Natural killer cell (primary cell): ENCODE results near the gene FHIT. TPM values are rescaled to one million over a fixed set of nuclear protein-coding genes. Genes with fewer than 3 reads are reported as not detected.

Experiments used
- ATAC-seq, 3 donors: fragments of 150-1000 bp in 2 of 3; fragments of 200-7000 bp in 1 of 3; cut with Tn5 transposase; 1 replicate in 1 of 3; 2 replicates in 2 of 3; pipeline ENCODE4 v1.10.0; 2021; ENCODE audit warnings: mild to moderate bottlenecking in 2 of 3, moderate library complexity in 2 of 3
- DNase-seq, 2 donors: peaks; one replicate each; pipeline versions ENCODE4 v3.0.0 to v3.0.0-alpha.2; 2013 to 2021; ENCODE audit warnings: mixed read lengths in 1 of 2
- H3K27ac ChIP-seq: one replicate; pipeline ENCODE4 v1.5.1; 2013; ENCODE audit warnings: mild to moderate bottlenecking, low read length
- H3K27me3 ChIP-seq: one replicate; pipeline ENCODE4 v1.6.1; 2013; ENCODE audit warnings: low read length; ENCODE audit not compliant: control insufficient read depth, insufficient read depth
- H3K36me3 ChIP-seq: one replicate; pipeline ENCODE4 v1.6.1; 2013; ENCODE audit warnings: low read length; ENCODE audit not compliant: control insufficient read depth, insufficient read depth
- H3K4me1 ChIP-seq: one replicate; pipeline ENCODE4 v1.6.1; 2013; ENCODE audit warnings: low read length; ENCODE audit not compliant: control insufficient read depth, insufficient read depth
- H3K4me3 ChIP-seq: one replicate; pipeline ENCODE4 v1.5.1; 2013; ENCODE audit warnings: low read length
- H3K9me3 ChIP-seq: one replicate; pipeline ENCODE4 v1.6.1; 2013; ENCODE audit warnings: low read length; ENCODE audit not compliant: control insufficient read depth, insufficient read depth
- H3K27ac Mint-ChIP-seq, 2 donors: one replicate each; pipeline ENCODE4 v1.8.0; 2022; ENCODE audit warnings: mild to moderate bottlenecking in 2 of 2, mixed read lengths in 2 of 2, moderate library complexity in 1 of 2
- H3K27me3 Mint-ChIP-seq, 2 donors: one replicate each; pipeline ENCODE4 v1.8.0; 2022; ENCODE audit warnings: low read depth in 2 of 2, mixed read lengths in 2 of 2
- H3K36me3 Mint-ChIP-seq: one replicate; pipeline ENCODE4 v1.8.0; 2022; ENCODE audit warnings: mixed read lengths
- H3K4me1 Mint-ChIP-seq, 2 donors: one replicate each; pipeline ENCODE4 v1.8.0; 2022; ENCODE audit warnings: mixed read lengths in 2 of 2
- H3K4me3 Mint-ChIP-seq: one replicate; pipeline ENCODE4 v1.8.0; 2022; ENCODE audit warnings: mild to moderate bottlenecking, moderate library complexity, mixed read lengths
- H3K9me3 Mint-ChIP-seq, 2 donors: one replicate each; pipeline ENCODE4 v1.8.0; 2022; ENCODE audit warnings: mixed read lengths in 2 of 2
- WGBS: methylation state at CpG from one replicate; pipeline ENCODE4 v1.1.7; 2013; ENCODE audit warnings: missing lambda C conversion rate; ENCODE audit not compliant: insufficient coverage; 5-methylcytosine and 5-hydroxymethylcytosine counted together
- intact Hi-C: fragments of 100-400 bp; cut with micrococcal nuclease; formaldehyde crosslinking; loops from one replicate; pipeline ENCODE4 v1.14.2; 2022
- total RNA-seq, 4 donors: library from RNA; stranded (reverse); fragments of 120-200 nt in 1 of 4; gene quantifications; one replicate each; pipeline versions ENCODE4 v1.2.3 to v1.2.4, GENCODE V29; 2013 to 2022
- TF ChIP-seq, protein P1 (sequence below): fragments of 200-600 bp; IDR thresholded peaks from one replicate; pipeline ENCODE4 v1.8.0; 2022; ENCODE audit warnings: antibody characterized with exemption

The FHIT gene
- total RNA-seq, 3 donors from 2014 or later (not counting 1 experiment from before 2014, with no cell fraction given) = 2.7 to 6.1 (median 3.3) TPM

DNA sequence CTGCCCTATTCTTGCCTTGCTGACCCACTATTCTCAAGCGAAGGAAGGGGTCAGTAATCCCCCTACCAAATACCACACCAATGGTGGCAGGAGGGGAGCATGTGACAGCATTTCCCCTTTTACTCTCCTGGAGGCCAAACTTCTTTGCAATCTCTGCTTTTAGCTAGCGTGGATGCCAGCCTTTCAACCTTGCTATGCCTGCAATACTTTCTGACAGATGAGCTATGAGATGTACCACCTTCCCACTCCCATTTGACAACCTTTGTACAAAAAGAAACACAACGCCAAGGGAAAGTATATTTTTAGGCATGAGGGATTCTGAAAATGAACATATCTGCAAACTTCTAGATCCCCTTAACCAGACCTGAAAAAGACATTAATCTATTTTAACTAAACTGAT, 302.1 kb downstream of the FHIT start:
- Mint-ChIP-seq H3K4me1 (no peaks in the 10 kb centered on the region), H3K36me3 (no peaks in the 10 kb centered on the region), H3K4me3 (no peak overlapping the region), H3K27me3 (no peaks in the 10 kb centered on the region), H3K9me3 (peaks cover 2 to 6% of the 10 kb centered on the region in 2 donors), H3K27ac (no peak overlapping the region)
- no peaks in the 10 kb centered on the region for H3K4me1 ChIP-seq
- H3K27me3 ChIP-seq = no peaks in the 10 kb centered on the region
- H3K27ac ChIP-seq = no peak overlapping the region
- DNase-seq (no peak), ATAC-seq (no peak)
- H3K9me3 ChIP-seq = no peaks in the 10 kb centered on the region
- intact Hi-C loops = loop anchor here (5.0 kb wide), 1 partner anchor 1372 kb away; no protein-coding TSS in a partner anchor
- 41% methylated on average over 2 of the region's 3 CpGs for WGBS
- H3K4me3 ChIP-seq = no peak overlapping the region
- TF ChIP-seq, protein P1, sequence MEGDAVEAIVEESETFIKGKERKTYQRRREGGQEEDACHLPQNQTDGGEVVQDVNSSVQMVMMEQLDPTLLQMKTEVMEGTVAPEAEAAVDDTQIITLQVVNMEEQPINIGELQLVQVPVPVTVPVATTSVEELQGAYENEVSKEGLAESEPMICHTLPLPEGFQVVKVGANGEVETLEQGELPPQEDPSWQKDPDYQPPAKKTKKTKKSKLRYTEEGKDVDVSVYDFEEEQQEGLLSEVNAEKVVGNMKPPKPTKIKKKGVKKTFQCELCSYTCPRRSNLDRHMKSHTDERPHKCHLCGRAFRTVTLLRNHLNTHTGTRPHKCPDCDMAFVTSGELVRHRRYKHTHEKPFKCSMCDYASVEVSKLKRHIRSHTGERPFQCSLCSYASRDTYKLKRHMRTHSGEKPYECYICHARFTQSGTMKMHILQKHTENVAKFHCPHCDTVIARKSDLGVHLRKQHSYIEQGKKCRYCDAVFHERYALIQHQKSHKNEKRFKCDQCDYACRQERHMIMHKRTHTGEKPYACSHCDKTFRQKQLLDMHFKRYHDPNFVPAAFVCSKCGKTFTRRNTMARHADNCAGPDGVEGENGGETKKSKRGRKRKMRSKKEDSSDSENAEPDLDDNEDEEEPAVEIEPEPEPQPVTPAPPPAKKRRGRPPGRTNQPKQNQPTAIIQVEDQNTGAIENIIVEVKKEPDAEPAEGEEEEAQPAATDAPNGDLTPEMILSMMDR = no peak
- H3K36me3 ChIP-seq = no peaks in the 10 kb centered on the region

DNA sequence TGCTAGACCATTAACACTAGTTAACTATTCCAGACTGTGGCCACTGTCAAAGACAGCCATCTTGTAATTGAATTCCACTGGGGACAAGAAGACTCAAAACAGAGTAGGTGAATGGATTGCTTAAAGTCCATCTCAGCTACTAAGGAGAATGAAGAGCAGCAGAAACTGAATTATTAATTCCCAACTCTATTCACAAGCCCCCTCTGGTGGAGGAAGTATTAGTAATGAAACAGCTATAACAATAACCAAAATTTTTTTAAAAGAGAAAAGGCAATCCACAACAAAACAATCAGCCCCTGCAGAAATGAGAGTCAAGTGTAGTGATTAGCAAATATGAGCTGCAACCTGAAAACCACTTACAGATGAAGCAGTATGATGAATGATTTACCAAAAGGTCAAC, 302.8 kb downstream of the FHIT start:
- H3K27me3 Mint-ChIP-seq = no peaks in the 10 kb centered on the region
- DNase-seq (peak in 1 of 2 donors; percentile 11), ATAC-seq (no peak)
- H3K9me3 Mint-ChIP-seq = peaks cover under 1 to 6% of the 10 kb centered on the region in 2 donors
- H3K4me1 Mint-ChIP-seq = no peaks in the 10 kb centered on the region
- no peaks in the 10 kb centered on the region for H3K27me3 ChIP-seq
- H3K4me3 Mint-ChIP-seq = no peak overlapping the region
- H3K4me3 ChIP-seq = no peak overlapping the region
- H3K36me3 Mint-ChIP-seq = no peaks in the 10 kb centered on the region
- intact Hi-C loops = loop anchor here (5.0 kb wide), 1 partner anchor 1371 kb away; no protein-coding TSS in a partner anchor
- H3K4me1 ChIP-seq = no peaks in the 10 kb centered on the region
- TF ChIP-seq, protein P1 = no peak
- H3K27ac Mint-ChIP-seq = no peak overlapping the region
- H3K9me3 ChIP-seq = no peaks in the 10 kb centered on the region
- H3K27ac ChIP-seq = no peak overlapping the region
- H3K36me3 ChIP-seq = no peaks in the 10 kb centered on the region

DNA sequence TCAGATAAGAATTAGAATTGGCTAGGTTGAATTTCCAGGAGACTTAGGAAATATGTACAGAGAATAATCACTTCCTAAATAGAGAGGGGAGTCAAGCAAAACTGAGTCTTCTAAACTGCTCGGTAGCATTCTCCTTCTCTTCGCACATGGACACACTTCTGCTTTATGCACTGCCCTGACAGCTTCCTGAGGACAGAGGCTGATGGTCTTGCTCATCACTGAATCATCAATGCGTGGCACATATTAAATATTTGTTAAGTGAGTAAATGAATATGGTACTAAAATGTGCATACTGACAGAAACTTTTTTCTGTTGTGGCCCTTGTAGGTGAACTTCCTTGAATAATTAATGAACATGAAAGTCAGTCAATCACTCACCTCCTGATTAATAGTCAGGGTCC, 315.5 kb downstream of the FHIT start:
- Histone ChIP-seq H3K4me3 (no peak overlapping the region), H3K36me3 (no peaks in the 10 kb centered on the region), H3K27ac (no peak overlapping the region), H3K9me3 (no peaks in the 10 kb centered on the region), H3K27me3 (no peaks in the 10 kb centered on the region), H3K4me1 (no peaks in the 10 kb centered on the region)
- Mint-ChIP-seq H3K9me3 (peaks cover 4% of the 10 kb centered on the region in 2 donors), H3K27ac (no peak overlapping the region), H3K36me3 (no peaks in the 10 kb centered on the region), H3K4me1 (no peaks in the 10 kb centered on the region), H3K27me3 (no peaks in the 10 kb centered on the region), H3K4me3 (no peak overlapping the region)
- DNase-seq = no peak
- ATAC-seq = no peak
- TF ChIP-seq, protein P1 = no peak
- 74% methylated on average over 3 of the region's 3 CpGs for WGBS
- intact Hi-C loops = no loop called here

DNA sequence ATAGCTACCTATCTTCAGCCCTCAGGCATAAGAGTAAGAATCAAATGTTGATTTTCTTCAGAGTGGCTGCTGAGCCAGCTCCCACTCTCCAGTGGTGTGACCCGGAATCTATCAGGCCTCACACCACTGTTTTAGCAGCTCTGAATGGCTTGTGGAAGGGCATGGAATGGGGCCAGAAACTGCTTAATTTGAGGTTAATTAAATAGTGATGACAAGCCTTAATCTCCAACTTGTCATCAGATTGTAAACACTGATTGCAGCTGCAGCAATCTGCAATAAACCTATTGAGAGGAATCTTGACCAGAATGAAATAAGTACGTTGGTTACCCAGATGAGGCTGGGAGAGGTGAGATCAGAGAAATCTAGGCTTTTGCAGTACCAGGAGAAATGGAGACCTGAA, 317.4 kb downstream of the FHIT start:
- H3K4me3 ChIP-seq = no peak overlapping the region
- intact Hi-C loops = no loop called here
- H3K4me1 ChIP-seq = no peaks in the 10 kb centered on the region
- no peak overlapping the region for H3K27ac ChIP-seq
- Mint-ChIP-seq H3K4me3 (no peak overlapping the region), H3K27ac (no peak overlapping the region), H3K9me3 (peaks cover 4% of the 10 kb centered on the region in 2 donors), H3K36me3 (no peaks in the 10 kb centered on the region), H3K27me3 (no peaks in the 10 kb centered on the region), H3K4me1 (no peaks in the 10 kb centered on the region)
- no peaks in the 10 kb centered on the region for H3K36me3 ChIP-seq
- TF ChIP-seq, protein P1 = no peak
- ATAC-seq (no peak), DNase-seq (no peak)
- H3K9me3 ChIP-seq = no peaks in the 10 kb centered on the region
- no peaks in the 10 kb centered on the region for H3K27me3 ChIP-seq
- WGBS = 74% methylated on average over 2 of the region's 2 CpGs
